ENCODE measurements around the gene ADPRHL1. TPM values are rescaled to one million over a fixed set of nuclear protein-coding genes. Genes with fewer than 3 reads are reported as not detected.

The ADPRHL1 gene
- total and polyA plus RNA-seq, 5 donors from 2014 or later: 0.24 to 0.64 (median 0.56) TPM; not detected in 1

DNA sequence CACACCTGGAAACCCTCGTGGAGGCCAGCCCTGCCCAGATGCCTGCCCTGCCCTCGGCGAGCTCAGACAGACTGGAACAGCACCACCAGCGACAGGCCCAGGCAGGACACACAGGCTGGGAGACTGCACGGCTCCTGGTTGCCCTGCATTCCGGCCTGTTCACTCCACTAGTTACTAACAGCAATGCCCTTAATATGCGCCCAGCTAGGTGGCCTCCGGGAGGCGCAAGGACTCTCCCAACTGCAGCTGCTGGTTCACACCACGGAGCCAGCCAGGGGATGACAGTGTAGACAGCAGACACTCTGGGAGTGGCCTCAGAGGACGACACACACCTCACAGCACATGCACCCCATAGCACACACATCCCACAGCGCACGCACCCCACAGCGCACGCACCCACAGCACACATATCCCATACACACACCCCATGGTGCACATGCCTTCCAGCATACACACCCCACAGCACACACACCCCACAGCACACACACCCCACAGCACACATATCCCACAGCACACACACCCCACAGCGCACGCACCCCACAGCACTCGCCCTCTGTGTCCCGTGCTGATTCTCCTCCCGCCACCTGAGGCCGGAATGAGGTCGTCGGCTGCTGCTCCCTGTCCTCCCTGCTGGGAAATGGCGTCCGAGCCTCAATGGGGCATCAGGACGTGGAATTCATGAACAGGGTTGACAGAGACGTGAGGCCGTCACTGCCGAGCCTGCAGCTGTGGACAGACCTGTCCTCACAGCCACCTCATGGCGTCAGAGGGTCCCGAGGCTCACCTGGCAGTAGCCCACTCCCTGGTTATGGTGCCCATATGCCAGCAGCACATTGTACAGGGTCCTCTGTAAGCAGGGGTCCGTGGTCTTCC is 103.0 kb downstream of the ADPRHL1 start:
- Histone ChIP-seq H3K9me3 (ENCODE audit: control insufficient read depth in 2 of 2, low read length in 2 of 2) (peaks cover 0 to 4% of the 10 kb centered on the region in 2 experiments), H3K36me3 (ENCODE audit: control insufficient read depth, insufficient read depth, low read length) (no peaks in the 10 kb centered on the region), H3K4me1 (ENCODE audit: control insufficient read depth, insufficient read depth, low read length, poor library complexity, severe bottlenecking) (no peaks in the 10 kb centered on the region), H3K27ac (ENCODE audit: insufficient read depth, low read length, poor library complexity, severe bottlenecking) (no peak overlapping the region), H3K27me3 (ENCODE audit: control insufficient read depth, insufficient read depth, low read length) (no peaks in the 10 kb centered on the region), H3K4me3 (ENCODE audit: low read depth, low read length) (no peak overlapping the region)
- Mint-ChIP-seq H3K4me1 (no peaks in the 10 kb centered on the region), H3K27me3 (no peaks in the 10 kb centered on the region), H3K36me3 (no peaks in the 10 kb centered on the region), H3K27ac (no peak overlapping the region), H3K4me3 (no peak overlapping the region), H3K9me3 (peaks cover 0 to 5% (median 2%) of the 10 kb centered on the region in 7 donors)
- ATAC-seq (ENCODE audit: low read depth in 2 of 2) (no peak), DNase-seq (no peak)

Other genes with a start within 250 kb of the ADPRHL1 start
- 46.8 TPM for gene PCID2, start 244.8 kb downstream of the ADPRHL1 start, total RNA-seq
- gene PCID2, start 244.8 kb downstream of the ADPRHL1 start, polyA plus RNA-seq: 10 to 100 TPM; 68.5 to 95.4 (median 83.9) TPM
- 76.4 TPM for gene CUL4A, start 243.9 kb downstream of the ADPRHL1 start, total RNA-seq
- 10 to 100 TPM; 46.5 to 54.7 (median 52.9) TPM for gene CUL4A, start 243.9 kb downstream of the ADPRHL1 start, polyA plus RNA-seq
- 86.9 TPM for gene LAMP1, start 156.2 kb downstream of the ADPRHL1 start, total RNA-seq
- gene LAMP1, start 156.2 kb downstream of the ADPRHL1 start, polyA plus RNA-seq: 10 to 100 TPM; 19.3 to 25.9 (median 22.3) TPM
- gene GRTP1, start 89.4 kb downstream of the ADPRHL1 start, total RNA-seq: not detected
- under 1 TPM in 3 of 4 donors, not detected in 1; 0.29 to 0.52 (median 0.44) TPM for gene GRTP1, start 89.4 kb downstream of the ADPRHL1 start, polyA plus RNA-seq
- gene DCUN1D2, start 37.2 kb upstream of the ADPRHL1 start, total RNA-seq: 23.0 TPM
- 10 to 100 TPM in 1 of 4 donors, 1 to 10 TPM in 3; 6.8 to 10.2 (median 9.2) TPM for gene DCUN1D2, start 37.2 kb upstream of the ADPRHL1 start, polyA plus RNA-seq
- gene TFDP1, start 131.3 kb upstream of the ADPRHL1 start, total RNA-seq: 31.1 TPM
- gene TFDP1, start 131.3 kb upstream of the ADPRHL1 start, polyA plus RNA-seq: 10 to 100 TPM; 34.0 to 64.3 (median 49.2) TPM
- not detected for gene ATP4B, start 204.7 kb upstream of the ADPRHL1 start, total RNA-seq
- not detected for gene ATP4B, start 204.7 kb upstream of the ADPRHL1 start, polyA plus RNA-seq
- gene GRK1, start 213.7 kb upstream of the ADPRHL1 start, total RNA-seq: not detected
- not detected for gene GRK1, start 213.7 kb upstream of the ADPRHL1 start, polyA plus RNA-seq

Data from CD4-positive, CD25-positive, alpha-beta regulatory T cell (primary cell).